T1000 (cell line): Measurements from ENCODE around the gene CYP2A13.
"Not testable (repeated sequence)": the region's sequence is repeated elsewhere in the genome, so short reads cannot be mapped to it uniquely, and the experiment has no call there.

Experiments
- DNase-seq: peaks from one replicate; lab custom pipeline; 2025; ENCODE audit warnings: mixed read lengths; lab: John Stamatoyannopoulos, UW

The CYP2A13 gene

GRCh38 chr19:41120929-41121911 is 33.0 kb downstream of the CYP2A13 start:
- DNase-seq = not testable (repeated sequence)

GRCh38 chr19:41122846-41123245 is 34.6 kb downstream of the CYP2A13 start:
- DNase-seq = not testable (repeated sequence)

GRCh38 chr19:41123716-41124294 is 35.6 kb downstream of the CYP2A13 start:
- no peak for DNase-seq

GRCh38 chr19:41126765-41127203 is 38.5 kb downstream of the CYP2A13 start:
- DNase-seq = not testable (repeated sequence)

GRCh38 chr19:41127362-41127761 is 39.1 kb downstream of the CYP2A13 start:
- not testable (repeated sequence) for DNase-seq

GRCh38 chr19:41127801-41128300 is 39.6 kb downstream of the CYP2A13 start:
- DNase-seq = not testable (repeated sequence)

- no peak for DNase-seq
Measured at GRCh38 chr19:41128692-41129091, 40.4 kb downstream of the CYP2A13 start.

- no peak for DNase-seq
Measured at GRCh38 chr19:41131186-41131585, 42.9 kb downstream of the CYP2A13 start.

- no peak for DNase-seq
Measured at GRCh38 chr19:41133260-41133659, 45.0 kb downstream of the CYP2A13 start.

GRCh38 chr19:41134616-41135015 is 46.4 kb downstream of the CYP2A13 start:
- DNase-seq = no peak

GRCh38 chr19:41135390-41136384 is 47.4 kb downstream of the CYP2A13 start:
- DNase-seq = not testable (repeated sequence)

- no peak for DNase-seq
Measured at GRCh38 chr19:41136636-41137455, 48.6 kb downstream of the CYP2A13 start.

- no peak for DNase-seq
Measured at GRCh38 chr19:41144403-41144802, 56.2 kb downstream of the CYP2A13 start.
